Measurements from ENCODE around the gene CFC1B.
"Not testable (repeated sequence)": the region's sequence is repeated elsewhere in the genome, so short reads cannot be mapped to it uniquely, and the experiment has no call there.

DNA sequence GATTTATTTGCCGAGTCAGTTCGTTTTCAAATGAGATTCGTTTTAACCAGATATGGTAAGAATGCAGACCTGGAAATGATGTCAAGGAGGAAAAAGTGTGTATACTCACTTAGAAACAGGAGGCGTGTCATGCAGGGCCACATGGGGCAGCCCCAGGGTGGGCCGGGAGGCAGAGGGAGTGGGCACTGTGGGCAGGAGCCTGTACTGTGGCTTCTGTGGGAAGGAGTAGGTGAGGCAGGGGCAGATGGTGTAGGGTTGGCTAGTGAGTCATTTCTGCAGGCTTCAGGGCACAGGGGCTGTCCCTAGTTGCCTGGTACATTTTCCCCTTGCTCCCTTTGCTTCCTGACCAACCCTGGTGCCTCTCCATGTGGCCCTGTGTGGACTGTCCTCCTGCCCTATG lies 10.2 kb downstream of the CFC1B start:
- TF ChIP-seq, protein P1, sequence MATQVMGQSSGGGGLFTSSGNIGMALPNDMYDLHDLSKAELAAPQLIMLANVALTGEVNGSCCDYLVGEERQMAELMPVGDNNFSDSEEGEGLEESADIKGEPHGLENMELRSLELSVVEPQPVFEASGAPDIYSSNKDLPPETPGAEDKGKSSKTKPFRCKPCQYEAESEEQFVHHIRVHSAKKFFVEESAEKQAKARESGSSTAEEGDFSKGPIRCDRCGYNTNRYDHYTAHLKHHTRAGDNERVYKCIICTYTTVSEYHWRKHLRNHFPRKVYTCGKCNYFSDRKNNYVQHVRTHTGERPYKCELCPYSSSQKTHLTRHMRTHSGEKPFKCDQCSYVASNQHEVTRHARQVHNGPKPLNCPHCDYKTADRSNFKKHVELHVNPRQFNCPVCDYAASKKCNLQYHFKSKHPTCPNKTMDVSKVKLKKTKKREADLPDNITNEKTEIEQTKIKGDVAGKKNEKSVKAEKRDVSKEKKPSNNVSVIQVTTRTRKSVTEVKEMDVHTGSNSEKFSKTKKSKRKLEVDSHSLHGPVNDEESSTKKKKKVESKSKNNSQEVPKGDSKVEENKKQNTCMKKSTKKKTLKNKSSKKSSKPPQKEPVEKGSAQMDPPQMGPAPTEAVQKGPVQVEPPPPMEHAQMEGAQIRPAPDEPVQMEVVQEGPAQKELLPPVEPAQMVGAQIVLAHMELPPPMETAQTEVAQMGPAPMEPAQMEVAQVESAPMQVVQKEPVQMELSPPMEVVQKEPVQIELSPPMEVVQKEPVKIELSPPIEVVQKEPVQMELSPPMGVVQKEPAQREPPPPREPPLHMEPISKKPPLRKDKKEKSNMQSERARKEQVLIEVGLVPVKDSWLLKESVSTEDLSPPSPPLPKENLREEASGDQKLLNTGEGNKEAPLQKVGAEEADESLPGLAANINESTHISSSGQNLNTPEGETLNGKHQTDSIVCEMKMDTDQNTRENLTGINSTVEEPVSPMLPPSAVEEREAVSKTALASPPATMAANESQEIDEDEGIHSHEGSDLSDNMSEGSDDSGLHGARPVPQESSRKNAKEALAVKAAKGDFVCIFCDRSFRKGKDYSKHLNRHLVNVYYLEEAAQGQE (IDR thresholded peaks at IDR 0.05), result not testable (repeated sequence)
- TF ChIP-seq POLR2A (IDR thresholded peaks at IDR 0.05; ENCODE audit: low read length); EP300 (IDR thresholded peaks at IDR 0.05); RNF2 (IDR thresholded peaks at IDR 0.05; ENCODE audit: borderline replicate concordance, low read depth); ZC3H11A (IDR thresholded peaks at IDR 0.05); CEBPB (IDR thresholded peaks at IDR 0.05); MAZ (IDR thresholded peaks at IDR 0.05; ENCODE audit: borderline replicate concordance, low read depth, low read length); NR3C1 (IDR thresholded peaks at IDR 0.05); FOSB (CRISPR knock-in tag; IDR thresholded peaks at IDR 0.05); BHLHE40 (IDR thresholded peaks at IDR 0.05; ENCODE audit: low read depth, low read length); GATA3 (IDR thresholded peaks at IDR 0.05; ENCODE audit: borderline replicate concordance): not testable (repeated sequence)
- TF ChIP-seq, protein P2, sequence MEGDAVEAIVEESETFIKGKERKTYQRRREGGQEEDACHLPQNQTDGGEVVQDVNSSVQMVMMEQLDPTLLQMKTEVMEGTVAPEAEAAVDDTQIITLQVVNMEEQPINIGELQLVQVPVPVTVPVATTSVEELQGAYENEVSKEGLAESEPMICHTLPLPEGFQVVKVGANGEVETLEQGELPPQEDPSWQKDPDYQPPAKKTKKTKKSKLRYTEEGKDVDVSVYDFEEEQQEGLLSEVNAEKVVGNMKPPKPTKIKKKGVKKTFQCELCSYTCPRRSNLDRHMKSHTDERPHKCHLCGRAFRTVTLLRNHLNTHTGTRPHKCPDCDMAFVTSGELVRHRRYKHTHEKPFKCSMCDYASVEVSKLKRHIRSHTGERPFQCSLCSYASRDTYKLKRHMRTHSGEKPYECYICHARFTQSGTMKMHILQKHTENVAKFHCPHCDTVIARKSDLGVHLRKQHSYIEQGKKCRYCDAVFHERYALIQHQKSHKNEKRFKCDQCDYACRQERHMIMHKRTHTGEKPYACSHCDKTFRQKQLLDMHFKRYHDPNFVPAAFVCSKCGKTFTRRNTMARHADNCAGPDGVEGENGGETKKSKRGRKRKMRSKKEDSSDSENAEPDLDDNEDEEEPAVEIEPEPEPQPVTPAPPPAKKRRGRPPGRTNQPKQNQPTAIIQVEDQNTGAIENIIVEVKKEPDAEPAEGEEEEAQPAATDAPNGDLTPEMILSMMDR (IDR thresholded peaks at IDR 0.05), result not testable (repeated sequence)
- TF ChIP-seq, protein P3, sequence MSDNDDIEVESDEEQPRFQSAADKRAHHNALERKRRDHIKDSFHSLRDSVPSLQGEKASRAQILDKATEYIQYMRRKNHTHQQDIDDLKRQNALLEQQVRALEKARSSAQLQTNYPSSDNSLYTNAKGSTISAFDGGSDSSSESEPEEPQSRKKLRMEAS (IDR thresholded peaks at IDR 0.05), result not testable (repeated sequence)
- TF ChIP-seq, protein P4, sequence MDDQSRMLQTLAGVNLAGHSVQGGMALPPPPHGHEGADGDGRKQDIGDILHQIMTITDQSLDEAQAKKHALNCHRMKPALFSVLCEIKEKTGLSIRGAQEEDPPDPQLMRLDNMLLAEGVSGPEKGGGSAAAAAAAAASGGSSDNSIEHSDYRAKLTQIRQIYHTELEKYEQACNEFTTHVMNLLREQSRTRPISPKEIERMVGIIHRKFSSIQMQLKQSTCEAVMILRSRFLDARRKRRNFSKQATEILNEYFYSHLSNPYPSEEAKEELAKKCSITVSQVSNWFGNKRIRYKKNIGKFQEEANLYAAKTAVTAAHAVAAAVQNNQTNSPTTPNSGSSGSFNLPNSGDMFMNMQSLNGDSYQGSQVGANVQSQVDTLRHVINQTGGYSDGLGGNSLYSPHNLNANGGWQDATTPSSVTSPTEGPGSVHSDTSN (IDR thresholded peaks at IDR 0.05), result not testable (repeated sequence)

Measured in A549 (cell line).